Caki2 (cell line): Measurements from ENCODE around the gene FRMPD4. TPM values are rescaled to one million over a fixed set of nuclear protein-coding genes. Genes with fewer than 3 reads are reported as not detected.
A peak's percentile ranks its signal among the peaks of the same experiment; 100 is the strongest.

Experiments used
- DNase-seq: peaks from one replicate; pipeline ENCODE4 v3.0.0-alpha.2; 2015; ENCODE audit warnings: low read depth
- in situ Hi-C: cut with HindIII; loops from 2 replicates; pipeline ENCODE4 v1.10.0; 2016; ENCODE audit warnings: low sequenced_read_pairs, low pct_unique_long_range_greater_than_20kb, mixed read lengths
- total RNA-seq: library from RNA; depleted of rRNA; stranded (reverse); fragments of >200 nt; shearing (Covaris generic); gene quantifications from 2 replicates; pipeline ENCODE4 v1.2.3, GENCODE V29; 2014; ENCODE audit warnings: low replicate concordance

The FRMPD4 gene
- total RNA-seq, 1 experiment from 2014 or later: under 0.01 TPM

DNA sequence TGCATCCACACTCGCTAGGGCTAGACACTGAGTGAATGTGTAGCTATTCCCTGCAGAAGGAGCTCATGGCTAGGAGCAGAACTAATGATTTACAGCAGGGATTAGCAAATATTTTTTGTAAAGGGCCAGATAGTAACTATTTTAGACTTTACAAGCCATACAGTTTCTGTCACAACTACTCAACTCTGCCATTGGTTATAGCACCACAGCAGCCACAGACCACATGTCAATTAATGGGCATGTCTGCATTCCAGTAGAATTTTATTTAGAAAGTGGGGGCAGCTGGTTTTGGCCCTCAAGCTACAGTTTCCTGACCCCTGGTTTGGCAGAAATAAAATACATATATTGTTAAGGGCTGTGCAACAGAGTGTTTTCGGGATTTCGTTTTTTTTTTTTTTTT lies 192.6 kb downstream of the FRMPD4 start:
- DNase-seq: no peak
- in situ Hi-C loops: no loop called here

GRCh38 chrX:12332786-12333347 lies 194.6 kb downstream of the FRMPD4 start:
- DNase-seq: no peak
- in situ Hi-C loops: no loop called here

DNA sequence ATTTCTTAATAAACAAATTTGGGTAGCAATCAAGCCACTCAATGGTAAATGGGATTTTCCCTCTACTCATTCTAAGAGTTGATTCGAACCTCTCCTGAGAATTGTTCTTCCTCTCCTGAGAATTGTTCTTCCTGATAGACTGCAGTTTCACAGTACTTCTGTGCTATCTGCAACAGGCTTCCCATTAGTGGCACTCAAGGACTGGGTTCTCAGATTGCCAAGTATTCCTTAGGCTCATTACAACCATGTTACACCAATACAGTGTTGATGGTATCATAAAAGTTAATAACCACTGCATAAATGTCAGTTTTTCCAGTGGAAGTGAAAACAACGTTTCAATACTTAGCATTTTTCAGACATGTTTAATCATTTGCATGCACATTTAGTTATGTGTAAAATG lies 201.6 kb downstream of the FRMPD4 start:
- DNase-seq: no peak
- in situ Hi-C loops: no loop called here

DNA sequence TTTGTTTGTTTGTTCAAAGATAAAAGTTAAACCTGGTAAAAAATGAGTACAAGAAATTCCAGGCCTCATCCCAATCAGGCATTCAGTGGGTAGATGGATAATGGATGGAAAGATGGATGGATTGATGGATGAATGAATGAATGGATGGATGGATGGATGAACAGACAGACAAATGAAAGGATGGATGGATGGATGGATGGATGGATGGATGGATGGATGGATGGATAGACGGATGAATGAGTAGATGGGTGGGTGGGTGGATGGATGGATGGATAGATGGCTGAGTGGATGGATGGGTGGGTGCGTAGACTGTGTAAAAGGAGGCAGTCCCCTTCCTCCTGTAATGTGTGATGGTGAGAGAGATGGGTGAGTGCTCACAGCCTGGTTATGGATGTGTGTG lies 206.7 kb downstream of the FRMPD4 start:
- no peak for DNase-seq
- in situ Hi-C loops: no loop called here

DNA sequence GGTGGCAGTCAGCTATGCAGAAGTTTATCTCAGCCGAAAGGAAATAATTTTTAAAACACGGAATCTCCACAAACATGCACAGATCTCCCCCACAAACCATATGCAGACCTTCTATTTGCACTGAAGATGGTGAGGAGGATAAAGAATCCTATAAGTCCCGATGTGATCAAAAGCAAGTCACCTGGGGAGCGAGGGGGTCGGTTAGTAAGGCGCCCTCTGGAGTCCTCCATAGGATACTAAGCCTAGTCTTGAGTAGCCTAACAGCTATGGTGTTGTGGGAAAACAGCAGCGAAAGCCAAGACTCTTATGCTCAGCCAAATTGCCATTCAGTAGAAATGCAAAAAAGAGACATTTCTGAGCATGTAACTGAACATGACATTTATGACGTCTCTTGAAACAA lies 210.9 kb downstream of the FRMPD4 start:
- in situ Hi-C loops: no loop called here
- DNase-seq: no peak

DNA sequence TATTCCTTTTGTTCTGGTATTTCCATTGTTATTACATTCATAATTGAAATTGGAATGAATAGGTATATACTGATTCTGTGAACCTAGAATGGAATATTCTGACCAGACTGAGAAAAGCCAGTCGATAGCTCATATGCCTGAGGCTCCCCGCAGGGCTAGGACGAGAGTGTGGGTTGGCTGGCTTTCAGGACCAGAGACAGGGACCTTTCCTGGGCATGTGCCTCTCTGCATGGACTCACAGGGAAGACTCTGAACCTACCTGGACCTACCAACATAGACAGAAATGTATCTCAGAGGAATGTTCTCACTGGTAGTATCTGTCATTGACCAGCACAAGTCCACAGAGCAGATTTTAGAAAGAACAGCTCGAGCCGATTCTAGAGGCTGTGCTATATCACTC lies 214.6 kb downstream of the FRMPD4 start:
- in situ Hi-C loops: no loop called here
- DNase-seq: no peak

DNA sequence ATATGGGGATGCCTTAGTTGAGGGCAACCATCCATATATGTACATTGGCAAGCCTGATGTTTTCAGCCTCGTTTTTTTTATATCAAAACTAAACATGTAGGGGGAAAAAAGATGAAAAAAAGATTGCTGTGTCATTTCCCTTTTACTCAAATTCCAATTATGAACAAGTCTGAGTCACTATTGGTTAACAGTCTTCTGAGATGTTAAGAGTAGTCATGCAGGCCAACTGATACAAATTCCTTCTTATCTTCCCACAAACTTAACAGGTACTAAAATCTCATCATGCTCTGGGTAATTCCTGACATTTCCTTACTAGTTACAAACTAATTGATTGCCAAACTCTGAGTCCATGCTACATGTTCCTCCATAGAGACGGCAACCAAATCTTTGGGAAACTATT lies 222.1 kb downstream of the FRMPD4 start:
- in situ Hi-C loops: no loop called here
- peak; percentile 48 for DNase-seq

- in situ Hi-C loops: no loop called here
These were observed 222.8 kb downstream of the FRMPD4 start for GRCh38 chrX:12360986-12361598.

GRCh38 chrX:12363216-12363615 lies 224.9 kb downstream of the FRMPD4 start:
- DNase-seq: no peak
- in situ Hi-C loops: no loop called here

More at GRCh38 chrX:12360986-12361598, 222.8 kb downstream of the FRMPD4 start:
- peak; percentile 39 for DNase-seq

DNA sequence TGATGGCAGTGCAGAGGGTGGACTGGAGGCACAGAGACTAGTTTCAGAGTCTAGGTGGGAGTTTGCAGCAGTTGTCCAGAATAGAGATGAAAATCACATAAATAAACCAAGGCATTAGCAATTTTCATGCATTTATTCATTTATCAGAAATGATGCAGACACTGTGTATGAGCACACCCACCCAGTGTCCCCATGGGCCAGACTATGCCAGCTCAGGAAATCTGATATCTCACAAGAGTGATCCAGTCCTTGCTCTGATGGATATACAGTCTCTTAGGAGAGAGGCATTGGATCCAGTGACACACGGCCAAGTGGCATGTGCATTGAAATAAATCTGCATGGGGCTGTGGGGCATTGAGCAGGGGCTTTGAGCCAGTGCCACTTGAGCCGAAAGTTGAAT lies 228.2 kb downstream of the FRMPD4 start:
- in situ Hi-C loops: no loop called here
- DNase-seq: no peak

GRCh38 chrX:12367254-12367653 lies 229.0 kb downstream of the FRMPD4 start:
- in situ Hi-C loops: no loop called here
- DNase-seq: no peak

DNA sequence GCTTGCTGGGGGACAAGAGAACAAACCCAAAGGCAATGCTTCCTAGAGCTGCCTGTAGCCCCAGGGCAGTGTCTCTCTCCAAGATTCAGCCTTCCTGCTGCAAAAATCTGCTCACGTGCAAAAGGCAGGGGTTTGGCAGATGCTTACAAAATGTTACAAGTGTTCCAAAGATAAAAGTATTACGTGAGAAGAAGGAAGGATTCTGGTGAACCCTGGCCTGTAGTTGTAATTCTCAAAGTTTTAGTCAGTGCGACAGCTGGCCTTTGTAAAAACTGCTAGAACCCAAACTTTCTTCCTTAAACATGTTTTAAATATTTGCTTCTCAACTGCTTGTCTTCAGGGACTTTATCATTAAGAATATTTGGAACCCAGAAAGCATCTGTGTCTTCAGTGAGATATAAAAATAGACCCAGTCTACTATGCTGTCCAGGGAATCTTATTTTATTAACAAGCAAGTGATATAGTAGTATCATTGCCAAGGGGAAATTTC lies 232.3 kb downstream of the FRMPD4 start:
- no peak for DNase-seq
- in situ Hi-C loops: no loop called here

- in situ Hi-C loops: no loop called here
- no peak for DNase-seq
These were observed 233.8 kb downstream of the FRMPD4 start for GRCh38 chrX:12372111-12372510.

- in situ Hi-C loops: no loop called here
- DNase-seq: no peak
These were observed 236.0 kb downstream of the FRMPD4 start for GRCh38 chrX:12374286-12374685.

DNA sequence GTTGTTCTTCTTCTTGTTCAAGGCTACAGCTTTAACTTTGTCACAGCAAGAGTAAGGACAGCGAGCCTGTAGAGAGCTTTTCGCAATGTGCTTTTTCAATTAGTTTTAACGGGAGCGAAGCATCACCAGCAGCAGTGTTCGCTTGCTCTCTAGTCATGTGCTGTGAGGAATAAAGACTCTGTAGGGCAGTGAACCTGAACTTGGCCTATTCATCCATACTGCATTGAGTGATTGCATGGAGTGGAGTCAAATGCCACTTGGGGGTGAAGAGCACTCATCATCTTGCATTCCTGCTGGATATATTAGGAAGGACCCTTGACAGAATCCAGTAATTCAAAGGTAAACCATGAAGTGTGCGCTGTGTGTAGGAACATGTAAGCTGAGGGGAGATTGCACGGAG lies 240.0 kb downstream of the FRMPD4 start:
- in situ Hi-C loops: no loop called here

DNA sequence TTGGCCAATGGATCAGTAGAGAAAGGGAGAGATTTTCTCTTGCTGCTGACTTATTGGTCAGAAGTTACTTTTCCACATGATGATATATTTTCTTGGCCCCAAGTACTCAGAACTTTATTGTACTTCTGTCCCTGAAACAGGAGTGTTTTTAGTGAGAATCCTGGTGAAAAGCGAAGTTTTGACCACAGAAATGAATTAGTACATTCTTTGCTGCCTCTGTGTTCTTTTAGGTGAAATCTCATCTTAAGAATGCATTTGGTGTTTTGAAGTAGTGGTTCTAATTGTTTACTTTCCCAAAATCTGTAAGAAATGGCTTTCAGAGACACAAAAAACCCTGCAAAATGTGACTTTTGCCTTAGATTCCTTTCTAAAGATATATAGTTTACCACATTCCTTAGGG lies 240.4 kb downstream of the FRMPD4 start:
- in situ Hi-C loops: no loop called here
- DNase-seq: no peak

More for the DNA sequence above, 240.0 kb downstream of the FRMPD4 start:
- DNase-seq: no peak

DNA sequence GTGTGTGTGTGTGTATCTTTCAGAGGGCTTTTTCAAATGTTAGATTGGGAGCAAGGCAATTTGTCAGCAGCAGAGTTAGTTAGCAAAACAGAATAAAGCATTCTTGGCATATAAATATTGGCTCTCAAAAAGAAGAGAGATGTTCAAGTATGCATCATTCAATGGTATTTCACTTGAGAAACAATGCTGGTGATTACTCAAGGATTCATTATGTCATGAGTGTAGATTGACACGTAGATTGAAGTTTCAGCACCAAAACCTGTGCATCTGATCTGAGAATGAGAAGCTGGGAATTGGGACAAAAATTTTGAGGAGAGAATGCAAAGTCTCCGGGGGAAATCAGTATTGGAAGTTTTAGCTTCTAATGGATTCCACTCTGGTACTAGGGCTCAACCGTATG lies 241.4 kb downstream of the FRMPD4 start:
- no peak for DNase-seq
- in situ Hi-C loops: no loop called here

DNA sequence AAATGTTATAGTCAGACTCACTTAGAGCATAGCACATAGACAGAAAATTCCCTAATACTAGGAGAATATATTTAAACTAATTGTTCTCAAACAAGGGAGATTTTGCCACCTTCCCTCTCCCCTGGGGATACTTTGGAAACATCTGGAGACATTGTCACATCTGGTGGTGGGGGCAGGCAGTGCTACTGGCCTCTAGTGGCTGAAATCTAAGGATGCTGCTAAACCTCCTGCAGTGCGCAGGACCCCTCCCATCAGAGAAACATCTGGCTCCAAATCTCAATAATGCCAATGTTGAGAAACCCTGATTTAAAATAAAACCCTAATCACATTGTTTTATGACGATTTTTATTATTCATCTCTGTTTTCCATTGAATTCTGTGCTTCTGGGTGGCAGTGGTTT lies 244.9 kb downstream of the FRMPD4 start:
- DNase-seq: no peak
- in situ Hi-C loops: no loop called here

DNA sequence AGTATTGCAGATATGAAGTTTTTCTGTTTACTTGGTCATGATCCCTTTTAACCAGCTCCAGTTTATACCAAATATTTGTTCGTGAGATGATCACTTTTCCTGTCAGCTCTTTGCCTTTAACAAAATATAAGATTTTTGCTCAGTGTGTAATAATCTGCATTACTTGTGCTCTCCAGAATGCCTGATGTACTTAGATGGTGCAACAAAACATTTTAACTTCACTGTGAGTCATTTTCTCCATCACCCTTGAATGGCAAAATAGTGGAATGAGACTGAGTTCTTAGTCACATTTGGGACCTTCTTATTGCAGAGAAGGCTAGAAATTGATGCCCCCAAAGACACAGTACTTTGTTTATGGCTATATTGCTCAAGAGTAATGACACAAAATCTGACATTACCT lies 252.0 kb downstream of the FRMPD4 start:
- DNase-seq: no peak
- in situ Hi-C loops: no loop called here

GRCh38 chrX:12396584-12396983 lies 258.3 kb downstream of the FRMPD4 start:
- in situ Hi-C loops: no loop called here
- no peak for DNase-seq
